Measurements from ENCODE around the gene CADM4. TPM values are rescaled to one million over a fixed set of nuclear protein-coding genes. Genes with fewer than 3 reads are reported as not detected.

CADM4 gene
- total and polyA plus RNA-seq, 9 of the 15 experiments (the other 6 are each of a cell fraction or from before 2014, with no cell fraction given): 0.03 to 4.6 (median 1.3) TPM

DNA sequence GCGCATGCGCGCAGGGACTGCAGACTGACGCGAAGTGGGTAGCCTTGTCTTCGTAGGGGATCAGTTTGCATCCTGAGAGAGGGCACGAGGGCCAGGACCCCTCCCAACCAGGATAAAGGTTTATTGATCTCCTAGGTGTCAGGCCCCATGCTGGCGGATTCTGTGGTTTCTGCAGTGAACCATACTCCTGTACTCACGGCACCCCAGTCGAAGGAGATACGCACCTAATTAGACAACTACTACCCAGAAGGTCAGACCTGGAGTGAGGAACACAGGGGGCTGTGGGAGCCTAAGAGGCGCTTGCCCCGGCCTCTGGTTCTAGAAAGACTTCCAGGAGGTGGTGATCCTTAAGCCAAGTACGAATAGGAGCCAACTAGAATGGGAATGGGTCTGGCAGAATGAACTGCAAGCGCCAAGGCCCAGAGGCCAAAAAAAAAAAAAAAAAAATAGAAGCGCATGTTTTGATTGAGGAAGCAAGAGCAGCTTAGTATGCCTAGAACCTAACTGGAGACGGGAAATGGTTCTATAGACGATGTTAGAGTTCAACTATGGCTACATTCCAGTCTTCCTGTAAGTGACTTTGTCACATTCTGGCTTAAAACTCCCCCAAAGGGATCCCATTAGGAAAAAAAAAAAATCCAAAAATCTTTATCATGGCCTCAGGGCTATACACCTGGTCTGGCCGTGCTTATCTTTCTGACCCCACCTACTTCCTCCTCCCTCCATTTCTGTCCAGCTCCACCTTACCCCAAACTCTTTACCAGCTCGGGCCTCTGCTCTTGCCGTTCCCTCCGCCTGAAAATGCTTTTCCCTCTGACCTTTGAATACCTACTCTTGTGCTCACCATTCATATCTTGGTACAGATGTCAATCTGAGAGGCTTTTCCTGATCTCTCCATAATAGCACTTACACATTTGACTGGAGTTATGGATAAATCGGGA, 19.3 kb downstream of the CADM4 start (continued):
- TF ChIP-seq TOE1 (IDR thresholded peaks at IDR 0.05; ENCODE audit: borderline replicate concordance) (no peak), TOE1 (CRISPR knock-in tag; IDR thresholded peaks at IDR 0.05; ENCODE audit: borderline replicate concordance, low read depth) (no peak), ATF3 (IDR thresholded peaks at IDR 0.05) (no peak), ATF3 (CRISPR knock-in tag; conservative IDR thresholded peaks at IDR 0.05) (no peak), ZNF699 (CRISPR knock-in tag; IDR thresholded peaks at IDR 0.05; ENCODE audit: insufficient replicate concordance) (no peak), FIP1L1 (IDR thresholded peaks at IDR 0.05; ENCODE audit: low read depth, low read length, poor library complexity, severe bottlenecking) (no peak), ZBTB8A (IDR thresholded peaks at IDR 0.05; ENCODE audit: partially characterized antibody) (no peak), RBM15 (IDR thresholded peaks at IDR 0.05; ENCODE audit: insufficient read depth, low read length) (no peak), JUND (IDR thresholded peaks at IDR 0.05; ENCODE audit: borderline replicate concordance, low read depth, low read length) (no peak), JUND (tag; IDR thresholded peaks at IDR 0.05; ENCODE audit: borderline replicate concordance, low read depth, low read length) (no peak), PTRF (tag; IDR thresholded peaks at IDR 0.05) (no peak), ILK (tag; IDR thresholded peaks at IDR 0.05; ENCODE audit: borderline replicate concordance, low read depth) (no peak), ZNF764 (CRISPR knock-in tag; IDR thresholded peaks at IDR 0.05; ENCODE audit: low read depth) (no peak), ZNF76 (CRISPR knock-in tag; IDR thresholded peaks at IDR 0.05; ENCODE audit: borderline replicate concordance) (no peak), HDAC2 (IDR thresholded peaks at IDR 0.05) (no peak), CHCHD3 (CRISPR knock-in tag; IDR thresholded peaks at IDR 0.05) (no peak), ZNF589 (CRISPR knock-in tag; IDR thresholded peaks at IDR 0.05; ENCODE audit: low read depth) (peak; percentile 19; the same call in 1 of the 2 replicates), ZNF239 (CRISPR knock-in tag; IDR thresholded peaks at IDR 0.05) (no peak), RFX5 (IDR thresholded peaks at IDR 0.05; ENCODE audit: low read depth, low read length) (no peak)
- TF ChIP-seq, protein P1, sequence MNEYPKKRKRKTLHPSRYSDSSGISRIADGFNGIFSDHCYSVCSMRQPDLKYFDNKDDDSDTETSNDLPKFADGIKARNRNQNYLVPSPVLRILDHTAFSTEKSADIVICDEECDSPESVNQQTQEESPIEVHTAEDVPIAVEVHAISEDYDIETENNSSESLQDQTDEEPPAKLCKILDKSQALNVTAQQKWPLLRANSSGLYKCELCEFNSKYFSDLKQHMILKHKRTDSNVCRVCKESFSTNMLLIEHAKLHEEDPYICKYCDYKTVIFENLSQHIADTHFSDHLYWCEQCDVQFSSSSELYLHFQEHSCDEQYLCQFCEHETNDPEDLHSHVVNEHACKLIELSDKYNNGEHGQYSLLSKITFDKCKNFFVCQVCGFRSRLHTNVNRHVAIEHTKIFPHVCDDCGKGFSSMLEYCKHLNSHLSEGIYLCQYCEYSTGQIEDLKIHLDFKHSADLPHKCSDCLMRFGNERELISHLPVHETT (CRISPR knock-in tag; conservative IDR thresholded peaks at IDR 0.05 in 1 of 2, IDR thresholded peaks at IDR 0.05 in 1 of 2): no peak
- TF ChIP-seq, protein P2, sequence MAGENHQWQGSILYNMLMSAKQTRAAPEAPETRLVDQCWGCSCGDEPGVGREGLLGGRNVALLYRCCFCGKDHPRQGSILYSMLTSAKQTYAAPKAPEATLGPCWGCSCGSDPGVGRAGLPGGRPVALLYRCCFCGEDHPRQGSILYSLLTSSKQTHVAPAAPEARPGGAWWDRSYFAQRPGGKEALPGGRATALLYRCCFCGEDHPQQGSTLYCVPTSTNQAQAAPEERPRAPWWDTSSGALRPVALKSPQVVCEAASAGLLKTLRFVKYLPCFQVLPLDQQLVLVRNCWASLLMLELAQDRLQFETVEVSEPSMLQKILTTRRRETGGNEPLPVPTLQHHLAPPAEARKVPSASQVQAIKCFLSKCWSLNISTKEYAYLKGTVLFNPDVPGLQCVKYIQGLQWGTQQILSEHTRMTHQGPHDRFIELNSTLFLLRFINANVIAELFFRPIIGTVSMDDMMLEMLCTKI (IDR thresholded peaks at IDR 0.05; ENCODE audit: partially characterized antibody): no peak
- TF ChIP-seq, protein P3, sequence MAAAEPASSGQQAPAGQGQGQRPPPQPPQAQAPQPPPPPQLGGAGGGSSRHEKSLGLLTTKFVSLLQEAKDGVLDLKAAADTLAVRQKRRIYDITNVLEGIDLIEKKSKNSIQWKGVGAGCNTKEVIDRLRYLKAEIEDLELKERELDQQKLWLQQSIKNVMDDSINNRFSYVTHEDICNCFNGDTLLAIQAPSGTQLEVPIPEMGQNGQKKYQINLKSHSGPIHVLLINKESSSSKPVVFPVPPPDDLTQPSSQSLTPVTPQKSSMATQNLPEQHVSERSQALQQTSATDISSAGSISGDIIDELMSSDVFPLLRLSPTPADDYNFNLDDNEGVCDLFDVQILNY (CRISPR knock-in tag; IDR thresholded peaks at IDR 0.05): no peak
